Measurements from ENCODE around the gene MTHFD1L. TPM values are rescaled to one million over a fixed set of nuclear protein-coding genes. Genes with fewer than 3 reads are reported as not detected.
"Not testable (repeated sequence)": the region's sequence is repeated elsewhere in the genome, so short reads cannot be mapped to it uniquely, and the experiment has no call there.

MTHFD1L gene
- total and polyA plus RNA-seq, 2 donors, result 4.6 to 13.7 TPM

DNA sequence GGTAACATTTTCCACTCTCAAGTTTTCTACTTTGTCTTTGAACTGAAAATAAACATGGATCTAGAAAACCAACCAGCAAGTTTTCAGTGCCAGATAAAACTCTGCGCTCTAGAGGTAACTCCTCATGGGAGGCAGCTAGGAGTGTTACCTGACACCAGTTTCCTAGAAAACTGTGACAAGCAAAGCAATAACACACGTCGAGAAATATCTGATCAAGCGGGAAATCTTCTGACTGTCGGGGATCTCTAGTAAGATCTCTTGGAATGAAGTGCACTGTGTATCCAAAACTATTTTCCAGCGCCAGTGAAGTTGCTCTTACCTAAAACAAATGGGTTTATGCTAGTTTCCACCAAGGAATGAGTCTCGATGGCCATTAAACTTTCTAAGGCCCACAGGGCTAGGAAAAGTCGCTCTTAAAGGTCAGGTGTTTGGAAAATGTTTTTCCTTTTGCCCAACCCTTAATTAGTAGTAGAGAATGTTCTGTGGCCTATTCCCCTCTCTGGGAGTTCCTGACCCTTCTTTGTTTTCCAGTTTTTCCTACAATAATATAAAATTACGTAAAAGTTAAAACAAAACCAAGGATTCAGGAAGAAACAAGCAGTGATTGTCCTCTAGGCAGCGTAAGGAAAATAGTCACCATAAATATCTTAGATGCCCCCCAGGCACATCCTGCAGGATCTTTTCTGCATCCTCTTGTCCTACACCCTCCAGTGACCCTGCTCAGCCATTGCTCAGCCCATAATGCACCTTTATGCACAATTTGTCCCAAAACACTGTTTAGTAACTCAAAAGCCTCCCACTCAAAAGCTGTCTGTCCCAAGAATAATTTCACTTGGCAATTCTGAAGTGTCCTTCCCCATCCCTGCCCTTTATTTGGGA lies 236.6 kb downstream of the MTHFD1L start:
- Histone ChIP-seq H3K4me3 (ENCODE audit: low read depth, low read length) (no peak overlapping the region), H3K36me3 (ENCODE audit: insufficient read depth) (no peaks in the 10 kb centered on the region), H3K4me1 (ENCODE audit: insufficient read depth) (no peaks in the 10 kb centered on the region), H3K27ac (ENCODE audit: low read depth) (no peak overlapping the region)
- 76% methylated on average over 10 of the region's 10 CpGs for WGBS
- no peak for DNase-seq (ENCODE audit: extremely low spot score)

DNA sequence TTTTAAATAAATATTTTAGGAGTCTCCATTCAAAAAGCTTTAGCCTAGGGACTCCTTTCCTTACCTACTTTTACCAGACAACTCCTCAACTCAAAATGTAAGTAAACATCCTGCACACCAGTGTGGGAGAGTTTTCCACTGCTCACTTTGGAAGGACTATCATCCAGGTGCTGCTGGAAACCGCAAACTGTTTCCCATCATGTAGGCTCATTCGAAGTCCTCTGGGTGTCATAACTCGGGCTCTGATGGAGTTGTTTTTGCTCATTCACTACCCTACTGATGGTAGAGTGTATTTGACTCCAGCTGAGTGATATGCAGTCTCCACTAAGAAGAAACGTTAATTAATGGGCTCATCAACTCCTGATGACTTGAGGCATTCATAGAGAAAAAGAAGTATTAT lies 237.8 kb downstream of the MTHFD1L start:
- 87% methylated on average over 4 of the region's 4 CpGs for WGBS
- Histone ChIP-seq H3K4me3 (ENCODE audit: low read depth, low read length) (no peak overlapping the region), H3K4me1 (ENCODE audit: insufficient read depth) (no peaks in the 10 kb centered on the region), H3K36me3 (ENCODE audit: insufficient read depth) (no peaks in the 10 kb centered on the region), H3K27ac (ENCODE audit: low read depth) (no peak overlapping the region)
- no peak for DNase-seq (ENCODE audit: extremely low spot score)

DNA sequence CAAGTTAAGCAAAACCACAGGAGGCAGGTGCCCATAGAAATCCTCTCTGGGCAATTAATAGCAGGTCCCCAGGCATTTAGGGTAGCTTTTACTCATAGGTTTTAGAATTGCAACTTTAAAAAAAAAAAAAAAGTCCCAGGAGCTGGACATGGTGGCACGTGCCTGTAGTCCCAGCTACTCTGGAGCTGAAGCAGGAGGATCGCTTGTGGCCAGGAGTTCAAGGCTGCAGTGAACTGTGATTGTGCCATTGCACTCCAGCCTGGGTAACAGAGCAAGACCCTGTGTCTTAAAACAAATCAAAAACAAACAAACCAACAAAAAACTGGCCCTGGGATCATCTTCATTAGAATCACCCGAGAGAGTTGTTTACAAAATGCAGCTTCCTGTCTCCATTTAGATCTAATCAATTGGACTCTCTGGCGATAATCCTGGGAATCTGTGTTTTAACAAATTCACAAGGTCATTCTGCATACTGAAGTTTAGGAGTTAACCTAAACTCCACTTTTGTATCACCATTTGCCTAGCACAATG lies 242.5 kb downstream of the MTHFD1L start:
- H3K27ac ChIP-seq (ENCODE audit: low read depth), result no peak overlapping the region
- no peak overlapping the region for H3K4me3 ChIP-seq (ENCODE audit: low read depth, low read length)
- no peak for DNase-seq (ENCODE audit: extremely low spot score)
- H3K36me3 ChIP-seq (ENCODE audit: insufficient read depth), result no peaks in the 10 kb centered on the region
- 78% methylated on average over 4 of the region's 4 CpGs for WGBS
- no peaks in the 10 kb centered on the region for H3K4me1 ChIP-seq (ENCODE audit: insufficient read depth)

DNA sequence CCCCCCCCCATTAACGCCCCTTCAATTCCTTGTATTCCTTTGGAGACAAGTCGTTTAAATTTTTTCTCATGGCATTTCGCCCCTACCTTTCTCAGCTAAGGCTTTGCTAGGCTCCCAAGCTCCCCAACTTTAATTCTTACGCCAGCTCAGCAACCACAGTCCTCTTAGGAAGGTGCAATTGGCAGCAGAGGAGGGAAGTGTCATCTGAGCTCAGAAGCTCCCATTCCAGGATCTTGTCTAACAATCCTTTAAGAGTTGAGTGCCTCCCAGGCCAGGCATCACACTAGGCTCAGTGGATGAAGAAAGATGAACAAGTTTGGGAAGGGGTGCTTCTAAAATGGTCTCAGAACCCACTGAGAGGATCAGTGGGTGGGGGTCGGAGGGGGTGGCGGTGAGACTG lies 243.0 kb downstream of the MTHFD1L start:
- no peaks in the 10 kb centered on the region for H3K4me1 ChIP-seq (ENCODE audit: insufficient read depth)
- no peak overlapping the region for H3K27ac ChIP-seq (ENCODE audit: low read depth)
- 81% methylated on average over 6 of the region's 6 CpGs for WGBS
- no peak overlapping the region for H3K4me3 ChIP-seq (ENCODE audit: low read depth, low read length)
- no peaks in the 10 kb centered on the region for H3K36me3 ChIP-seq (ENCODE audit: insufficient read depth)
- DNase-seq (ENCODE audit: extremely low spot score), result no peak

DNA sequence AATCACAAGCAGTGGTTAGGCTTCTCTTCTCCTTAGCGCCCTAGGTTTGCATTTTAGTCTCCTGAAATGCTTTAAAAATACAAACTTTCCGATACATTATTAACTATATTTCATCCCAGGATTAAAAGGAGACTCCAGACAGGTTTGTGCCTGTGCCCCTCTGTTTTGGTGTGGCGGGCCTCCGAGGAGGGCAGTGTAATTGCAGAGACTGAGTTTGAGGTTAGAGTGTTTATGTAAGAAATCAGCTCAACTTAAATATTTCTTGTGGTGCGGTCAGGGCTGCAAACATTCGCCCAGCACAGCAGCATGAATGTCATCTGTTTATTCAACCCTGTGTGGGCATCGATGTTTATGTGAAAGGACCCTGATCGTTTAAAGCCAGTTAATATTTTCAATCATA lies 243.9 kb downstream of the MTHFD1L start:
- WGBS, result 69% methylated on average over 8 of the region's 8 CpGs
- H3K27ac ChIP-seq (ENCODE audit: low read depth), result no peak overlapping the region
- no peaks in the 10 kb centered on the region for H3K36me3 ChIP-seq (ENCODE audit: insufficient read depth)
- H3K4me1 ChIP-seq (ENCODE audit: insufficient read depth), result no peaks in the 10 kb centered on the region
- no peak for DNase-seq (ENCODE audit: extremely low spot score)
- H3K4me3 ChIP-seq (ENCODE audit: low read depth, low read length), result no peak overlapping the region

DNA sequence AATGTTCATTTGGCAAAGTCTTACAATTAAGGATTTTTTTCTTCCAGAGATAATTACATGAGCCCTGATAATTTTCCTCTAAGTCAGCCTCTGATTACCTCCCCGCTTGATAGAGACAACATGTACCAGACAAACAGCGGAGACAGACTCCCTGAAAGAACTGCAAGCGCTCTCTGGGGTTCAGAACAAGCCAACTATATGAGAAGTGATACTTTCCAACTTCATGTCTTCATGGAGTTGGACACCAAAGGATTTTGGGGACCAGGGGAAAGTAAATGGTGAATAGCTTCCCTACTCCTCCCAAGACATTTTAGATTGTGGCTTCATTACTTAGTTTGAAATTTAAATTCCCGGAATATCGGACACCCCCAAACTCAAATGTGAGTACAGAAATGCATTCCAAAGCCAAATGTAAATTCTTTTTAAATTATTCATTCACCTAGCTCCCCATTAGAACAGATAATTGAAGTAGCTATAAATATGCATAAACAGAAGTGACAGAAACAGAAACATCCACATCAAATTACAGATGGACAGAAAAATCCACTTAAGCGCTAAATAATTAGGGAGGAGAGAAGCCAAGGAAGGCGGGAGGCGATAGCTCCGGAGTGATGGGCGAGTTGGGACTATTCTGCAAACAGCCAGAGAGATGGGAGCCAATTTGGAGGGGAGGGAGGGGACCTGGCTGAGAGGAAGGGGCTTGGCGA lies 244.5 kb downstream of the MTHFD1L start:
- Histone ChIP-seq H3K4me3 (ENCODE audit: low read depth, low read length) (no peak overlapping the region), H3K27ac (ENCODE audit: low read depth) (no peak overlapping the region), H3K4me1 (ENCODE audit: insufficient read depth) (no peaks in the 10 kb centered on the region), H3K36me3 (ENCODE audit: insufficient read depth) (no peaks in the 10 kb centered on the region)
- no peak for DNase-seq (ENCODE audit: extremely low spot score)
- 93% methylated on average over 11 of the region's 11 CpGs for WGBS

DNA sequence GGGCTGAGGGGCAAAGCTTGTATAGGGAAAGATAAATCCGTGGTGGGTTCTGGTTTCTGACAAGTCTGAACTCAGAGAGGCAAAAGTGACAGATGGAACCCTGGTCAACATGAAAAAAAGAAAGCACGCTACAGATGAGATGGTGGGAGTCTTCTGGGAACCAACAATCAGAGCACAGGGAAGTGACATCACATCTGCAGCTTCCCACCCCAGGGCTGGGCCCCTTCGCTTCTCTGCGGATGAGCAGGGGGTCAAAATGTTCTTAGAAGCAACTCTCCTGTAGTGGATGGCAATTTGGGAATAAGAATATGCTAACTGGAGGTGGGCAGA lies 245.0 kb downstream of the MTHFD1L start:
- no peak for DNase-seq (ENCODE audit: extremely low spot score)
- Histone ChIP-seq H3K4me1 (ENCODE audit: insufficient read depth) (no peaks in the 10 kb centered on the region), H3K36me3 (ENCODE audit: insufficient read depth) (no peaks in the 10 kb centered on the region), H3K4me3 (ENCODE audit: low read depth, low read length) (no peak overlapping the region), H3K27ac (ENCODE audit: low read depth) (no peak overlapping the region)
- 81% methylated on average over 4 of the region's 4 CpGs for WGBS

DNA sequence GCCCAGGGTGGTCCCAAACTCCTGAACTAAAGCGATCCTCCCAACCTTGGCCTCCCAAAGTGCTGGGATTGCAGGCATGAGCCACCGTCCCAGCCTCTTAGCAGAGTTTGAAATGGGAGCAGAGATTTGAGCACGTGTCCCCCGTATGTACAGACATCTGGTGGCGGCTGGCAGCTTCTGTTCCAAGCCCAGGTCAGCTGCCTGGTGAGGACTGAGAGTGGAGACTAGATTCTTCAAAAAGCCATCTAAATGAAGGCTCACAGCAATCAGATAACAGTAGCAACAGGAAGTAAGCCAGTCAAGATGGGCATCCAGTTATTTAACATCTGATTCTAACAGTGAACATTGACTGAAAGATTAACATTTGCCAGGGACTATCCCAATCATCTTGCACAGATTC lies 246.2 kb downstream of the MTHFD1L start:
- Histone ChIP-seq H3K36me3 (ENCODE audit: insufficient read depth) (no peaks in the 10 kb centered on the region), H3K4me3 (ENCODE audit: low read depth, low read length) (no peak overlapping the region), H3K4me1 (ENCODE audit: insufficient read depth) (no peaks in the 10 kb centered on the region), H3K27ac (ENCODE audit: low read depth) (no peak overlapping the region)
- 85% methylated on average over 5 of the region's 5 CpGs for WGBS
- no peak for DNase-seq (ENCODE audit: extremely low spot score)

DNA sequence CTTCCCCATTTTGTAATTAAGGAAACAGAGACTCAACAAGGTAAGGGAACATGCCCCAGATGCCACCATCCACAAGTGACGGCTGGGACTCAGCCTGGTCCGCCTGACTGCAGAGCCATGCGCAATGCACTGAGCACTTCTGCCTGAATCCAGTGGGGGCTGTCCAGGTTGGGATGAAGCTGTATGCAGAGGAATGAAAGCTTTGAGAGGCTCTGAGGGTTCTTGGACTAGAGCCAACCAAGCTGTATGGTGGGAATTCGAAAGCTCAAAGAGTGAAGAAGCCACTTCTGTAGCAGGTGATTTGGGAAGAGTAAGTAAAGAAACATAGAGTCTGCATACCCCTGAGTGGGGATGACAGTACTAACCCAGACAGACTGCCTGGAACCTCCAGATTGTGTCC lies 246.6 kb downstream of the MTHFD1L start:
- DNase-seq (ENCODE audit: extremely low spot score), result no peak
- H3K4me3 ChIP-seq (ENCODE audit: low read depth, low read length), result no peak overlapping the region
- 94% methylated on average over 4 of the region's 4 CpGs for WGBS
- no peaks in the 10 kb centered on the region for H3K36me3 ChIP-seq (ENCODE audit: insufficient read depth)
- H3K4me1 ChIP-seq (ENCODE audit: insufficient read depth), result no peaks in the 10 kb centered on the region
- H3K27ac ChIP-seq (ENCODE audit: low read depth), result no peak overlapping the region

DNA sequence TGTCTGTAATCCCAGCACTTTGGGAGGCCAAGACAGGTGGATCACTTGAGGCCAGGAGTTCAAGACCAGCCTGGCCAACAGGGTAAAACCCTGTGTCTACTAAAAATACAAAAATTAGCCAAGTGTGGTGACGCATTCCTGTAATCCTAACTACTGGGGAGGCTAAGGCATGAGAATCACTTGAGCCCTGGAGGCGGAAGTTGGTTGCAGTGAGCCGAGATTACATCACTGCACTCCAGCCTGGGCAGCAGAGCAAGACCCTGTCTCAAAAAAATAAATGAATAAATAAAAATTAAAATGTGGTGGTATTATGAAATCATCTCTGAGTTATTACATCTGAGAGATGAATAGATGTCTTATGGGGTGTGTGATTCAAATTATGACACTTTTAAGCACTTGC lies 247.4 kb downstream of the MTHFD1L start:
- H3K36me3 ChIP-seq (ENCODE audit: insufficient read depth); H3K27ac ChIP-seq (ENCODE audit: low read depth); DNase-seq (ENCODE audit: extremely low spot score); H3K4me3 ChIP-seq (ENCODE audit: low read depth, low read length); H3K4me1 ChIP-seq (ENCODE audit: insufficient read depth): not testable (repeated sequence)
- 87% methylated on average over 3 of the region's 3 CpGs for whole genome bisulfite sequencing

DNA sequence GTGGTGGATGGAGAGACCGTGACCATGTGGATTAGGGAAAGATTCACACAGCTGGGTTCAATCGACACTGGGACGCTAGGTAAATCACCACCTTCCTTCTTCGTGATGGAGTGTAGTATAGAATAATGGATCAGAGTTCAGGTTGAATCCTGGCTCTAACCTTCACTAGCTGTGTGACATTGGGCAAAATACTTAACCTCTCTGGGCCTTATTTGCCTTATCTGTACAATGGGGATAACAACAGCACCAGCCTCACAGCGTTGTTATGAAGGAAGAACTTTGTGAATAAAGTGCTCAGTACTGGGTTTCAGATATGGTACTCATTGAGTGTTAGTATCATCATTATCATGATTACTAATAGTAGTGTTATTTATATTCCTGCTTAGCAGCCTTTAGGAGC lies 248.1 kb downstream of the MTHFD1L start:
- no peak for DNase-seq (ENCODE audit: extremely low spot score)
- 92% methylated on average over 5 of the region's 5 CpGs for WGBS
- Histone ChIP-seq H3K4me3 (ENCODE audit: low read depth, low read length) (no peak overlapping the region), H3K36me3 (ENCODE audit: insufficient read depth) (no peaks in the 10 kb centered on the region), H3K4me1 (ENCODE audit: insufficient read depth) (no peaks in the 10 kb centered on the region), H3K27ac (ENCODE audit: low read depth) (no peak overlapping the region)

DNA sequence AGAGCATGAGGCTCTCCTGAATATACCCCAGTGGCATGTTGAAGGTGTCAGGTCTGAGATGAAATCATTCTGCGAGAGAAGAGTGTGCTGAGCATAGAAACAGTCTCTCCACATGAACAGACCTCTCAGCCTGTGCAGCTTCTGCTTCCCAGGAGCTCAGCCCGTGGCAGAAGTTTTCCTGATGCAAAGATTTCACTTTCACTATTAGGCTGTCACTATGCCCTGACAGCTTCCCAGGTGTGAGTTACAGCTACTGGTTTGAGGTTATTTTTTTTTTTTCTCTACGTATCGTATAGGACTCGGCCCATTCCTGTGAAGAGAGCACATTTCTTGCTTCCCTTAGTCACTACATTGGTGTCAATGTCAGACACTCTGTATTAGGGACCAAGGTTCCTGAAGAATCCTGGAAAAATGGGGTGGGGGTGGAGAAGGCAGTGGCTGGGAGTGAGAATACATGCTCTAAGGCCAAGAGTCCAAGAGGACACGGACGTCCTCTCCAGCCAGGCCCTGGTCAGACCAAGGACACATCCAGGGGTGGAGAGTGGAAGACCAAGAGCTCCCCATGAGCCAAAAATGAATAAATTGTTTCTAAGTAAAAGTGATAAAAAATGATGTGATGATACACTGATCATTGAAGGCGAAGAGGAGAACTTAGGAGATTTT lies 253.1 kb downstream of the MTHFD1L start:
- WGBS, result 86% methylated on average over 8 of the region's 8 CpGs
- DNase-seq (ENCODE audit: extremely low spot score), result no peak
- Histone ChIP-seq H3K36me3 (ENCODE audit: insufficient read depth) (no peaks in the 10 kb centered on the region), H3K4me1 (ENCODE audit: insufficient read depth) (no peaks in the 10 kb centered on the region), H3K27ac (ENCODE audit: low read depth) (no peak overlapping the region), H3K4me3 (ENCODE audit: low read depth, low read length) (no peak overlapping the region)

DNA sequence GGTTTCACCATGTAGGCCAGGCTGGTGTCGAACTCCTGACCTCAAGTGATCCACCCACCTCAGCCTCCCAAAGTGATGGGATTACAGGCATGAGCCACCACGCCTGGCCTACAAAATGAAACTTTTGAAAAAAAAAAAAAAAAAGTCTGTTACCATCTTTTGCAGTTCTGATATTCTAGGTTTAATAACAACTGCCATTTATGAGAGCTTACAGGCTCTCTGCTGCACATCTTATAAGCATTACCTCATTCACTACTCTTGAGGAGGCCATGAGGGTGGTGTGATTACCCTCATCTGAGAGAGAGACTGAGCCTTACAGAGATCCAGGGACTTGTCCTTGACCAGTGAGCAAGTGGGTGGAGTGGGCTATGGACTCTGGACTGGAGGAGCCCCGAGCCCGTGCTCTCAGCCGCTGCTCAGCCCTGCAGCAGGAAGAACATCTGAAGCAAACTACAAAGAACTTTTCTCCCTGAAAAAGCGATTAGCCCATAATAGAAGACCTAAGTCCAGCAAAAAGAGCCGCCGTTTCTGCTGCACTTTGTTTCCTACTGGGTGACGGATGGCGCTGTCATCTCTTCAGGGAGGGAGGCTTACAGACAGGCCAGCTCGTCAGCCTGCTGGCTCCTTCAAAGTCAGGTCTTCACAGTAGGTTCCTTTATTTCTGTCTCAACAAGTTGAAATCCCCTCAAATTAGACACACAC lies 254.5 kb downstream of the MTHFD1L start:
- WGBS, result 91% methylated on average over 11 of the region's 11 CpGs
- Histone ChIP-seq H3K27ac (ENCODE audit: low read depth) (no peak overlapping the region), H3K4me1 (ENCODE audit: insufficient read depth) (no peaks in the 10 kb centered on the region), H3K36me3 (ENCODE audit: insufficient read depth) (no peaks in the 10 kb centered on the region), H3K4me3 (ENCODE audit: low read depth, low read length) (no peak overlapping the region)
- DNase-seq (ENCODE audit: extremely low spot score), result no peak

Data from urinary bladder (tissue), 4 donors.